ENCODE results near the gene ZNF808.
"Not testable (repeated sequence)": the region's sequence is repeated elsewhere in the genome, so short reads cannot be mapped to it uniquely, and the experiment has no call there.

The ZNF808 gene

GRCh38 chr19:52535771-52536447, 8.4 kb downstream of the ZNF808 start:
- DNase-seq (ENCODE audit: low spot score): peak; percentile 89

DNA sequence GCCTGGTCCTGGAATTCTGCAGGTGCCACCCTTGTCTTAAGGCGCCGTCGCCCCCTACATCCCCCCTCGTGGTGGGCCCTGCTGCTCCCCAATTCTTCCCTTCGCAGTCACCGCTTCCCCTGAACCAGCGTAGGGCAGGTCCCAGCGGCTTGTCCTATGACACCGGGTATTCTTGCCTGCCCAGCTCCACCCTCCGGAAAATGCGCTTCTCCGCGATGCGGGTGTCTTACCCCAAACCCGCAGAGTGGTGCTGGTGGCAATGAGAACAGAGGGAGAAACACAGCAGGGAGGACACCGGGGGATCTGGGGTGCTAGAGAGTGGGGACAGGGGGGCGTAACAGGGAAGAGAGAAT, 9.0 kb downstream of the ZNF808 start:
- DNase-seq (ENCODE audit: low spot score): no peak

DNA sequence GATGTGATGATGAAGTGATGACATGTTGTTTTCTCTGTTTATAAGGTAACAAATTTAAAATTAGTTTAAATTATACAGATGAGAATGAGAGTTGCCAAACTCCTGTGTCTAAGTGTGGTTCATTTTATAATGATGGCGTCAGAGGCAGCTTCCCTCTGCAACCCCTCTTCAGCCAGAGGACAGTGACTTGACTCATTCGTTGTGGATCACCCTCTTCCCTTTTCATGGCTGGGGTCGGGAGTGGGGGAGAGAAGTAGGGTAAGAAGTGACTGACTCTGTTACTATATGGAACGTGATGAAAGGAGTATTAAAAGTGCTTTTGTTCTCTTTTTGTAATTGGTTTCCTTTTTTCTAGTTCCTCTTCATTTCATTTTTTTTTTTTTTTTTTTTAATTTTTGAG, 11.3 kb downstream of the ZNF808 start:
- DNase-seq (ENCODE audit: low spot score): not testable (repeated sequence)

- DNase-seq (ENCODE audit: low spot score): not testable (repeated sequence)
These were observed 13.7 kb downstream of the ZNF808 start for GRCh38 chr19:52541176-52541575.

- DNase-seq (ENCODE audit: low spot score): no peak
These were observed 14.1 kb downstream of the ZNF808 start for GRCh38 chr19:52541608-52542007.

- DNase-seq (ENCODE audit: low spot score): not testable (repeated sequence)
These were observed 15.1 kb downstream of the ZNF808 start for GRCh38 chr19:52542541-52542940.

DNA sequence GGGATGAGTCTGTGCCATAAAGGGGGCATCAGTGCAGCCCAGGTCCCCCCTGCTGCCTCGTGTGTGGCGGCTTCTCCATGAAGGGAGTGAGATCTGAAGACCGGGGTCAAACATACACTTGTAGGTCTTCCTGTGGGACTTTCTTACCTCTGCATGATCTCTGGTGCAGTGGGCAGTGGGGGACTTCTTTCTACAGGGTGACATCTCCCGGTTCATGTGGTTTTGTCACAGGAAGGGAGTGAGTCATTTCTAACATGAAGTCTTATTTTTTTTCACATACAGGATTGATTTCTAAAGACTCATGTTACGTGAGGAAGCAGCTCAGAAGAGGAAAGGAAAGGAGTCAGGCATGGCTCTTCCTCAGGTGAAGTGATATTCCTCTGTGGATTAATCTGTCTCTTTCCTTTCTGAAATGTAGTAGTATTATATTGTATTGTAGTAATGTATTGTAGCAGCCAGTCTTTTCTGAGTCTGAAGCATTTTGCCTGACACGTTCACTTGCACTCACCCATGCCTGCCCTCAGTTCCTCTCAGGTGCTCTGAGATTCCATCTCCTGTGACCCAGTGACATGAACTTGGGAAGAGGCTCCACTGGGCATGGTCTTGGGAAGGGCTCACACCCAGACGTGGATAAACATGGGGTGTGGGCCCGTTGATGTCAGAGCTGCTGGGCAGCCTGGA, 15.7 kb downstream of the ZNF808 start:
- no peak for DNase-seq (ENCODE audit: low spot score)

DNA sequence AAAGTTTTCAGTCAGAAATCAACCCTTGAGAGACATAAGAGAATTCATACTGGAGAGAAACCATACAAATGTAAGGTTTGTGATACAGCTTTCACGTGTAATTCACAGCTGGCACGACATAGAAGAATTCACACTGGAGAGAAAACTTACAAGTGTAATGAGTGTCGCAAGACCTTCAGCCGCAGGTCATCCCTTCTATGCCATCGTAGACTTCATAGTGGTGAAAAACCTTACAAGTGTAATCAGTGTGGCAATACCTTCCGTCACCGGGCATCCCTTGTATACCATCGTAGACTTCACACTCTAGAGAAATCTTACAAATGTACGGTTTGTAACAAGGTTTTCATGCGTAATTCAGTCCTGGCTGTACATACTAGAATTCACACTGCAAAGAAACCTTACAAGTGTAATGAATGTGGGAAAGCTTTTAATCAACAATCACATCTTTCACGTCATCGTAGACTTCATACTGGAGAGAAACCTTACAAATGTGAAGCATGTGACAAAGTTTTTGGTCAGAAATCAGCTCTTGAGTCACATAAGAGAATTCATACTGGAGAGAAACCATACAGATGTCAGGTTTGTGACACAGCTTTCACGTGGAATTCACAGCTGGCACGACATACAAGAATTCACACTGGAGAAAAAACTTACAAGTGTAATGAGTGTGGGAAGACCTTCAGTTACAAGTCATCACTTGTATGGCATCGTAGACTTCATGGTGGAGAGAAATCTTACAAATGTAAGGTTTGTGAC, 26.9 kb downstream of the ZNF808 start:
- DNase-seq (ENCODE audit: low spot score): no peak

DNA sequence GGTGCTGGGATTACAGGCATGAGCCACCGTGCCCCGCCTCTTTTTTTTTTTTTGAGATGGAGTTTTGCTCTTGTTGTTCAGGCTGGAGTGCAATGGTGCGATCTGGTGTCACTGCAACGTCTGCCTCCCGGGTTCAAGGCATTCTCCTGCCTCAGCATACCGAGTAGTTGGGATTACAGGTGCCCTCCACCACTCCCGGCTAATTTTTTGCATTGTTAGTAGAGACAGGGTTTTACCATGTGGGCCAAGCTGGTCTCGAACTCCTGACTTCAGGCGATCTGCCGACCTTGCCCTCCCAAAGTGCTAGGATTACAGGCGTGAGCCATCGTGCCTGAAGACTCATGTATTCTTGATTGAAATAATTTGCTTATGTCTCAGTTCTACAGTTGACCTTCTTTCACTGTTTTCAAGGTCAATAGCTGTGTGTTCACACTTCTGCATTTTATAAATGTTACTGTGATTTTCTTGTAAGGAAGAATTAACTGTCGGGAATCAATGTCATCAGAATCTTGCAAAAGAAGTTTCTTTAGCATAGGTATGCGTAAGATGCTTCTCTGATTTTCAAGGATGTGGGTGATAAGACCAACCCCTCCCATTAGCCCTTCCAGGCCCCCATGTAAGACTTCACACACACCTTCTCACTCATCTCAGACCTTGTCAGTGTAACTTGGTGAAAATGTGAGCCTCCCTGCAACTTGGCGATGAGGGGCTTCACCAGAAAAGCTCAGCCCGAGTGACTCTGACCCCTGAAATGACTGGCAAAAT, 29.9 kb downstream of the ZNF808 start:
- no peak for DNase-seq (ENCODE audit: low spot score)

GRCh38 chr19:52558732-52559445, 31.4 kb downstream of the ZNF808 start:
- DNase-seq (ENCODE audit: low spot score): not testable (repeated sequence)

DNA sequence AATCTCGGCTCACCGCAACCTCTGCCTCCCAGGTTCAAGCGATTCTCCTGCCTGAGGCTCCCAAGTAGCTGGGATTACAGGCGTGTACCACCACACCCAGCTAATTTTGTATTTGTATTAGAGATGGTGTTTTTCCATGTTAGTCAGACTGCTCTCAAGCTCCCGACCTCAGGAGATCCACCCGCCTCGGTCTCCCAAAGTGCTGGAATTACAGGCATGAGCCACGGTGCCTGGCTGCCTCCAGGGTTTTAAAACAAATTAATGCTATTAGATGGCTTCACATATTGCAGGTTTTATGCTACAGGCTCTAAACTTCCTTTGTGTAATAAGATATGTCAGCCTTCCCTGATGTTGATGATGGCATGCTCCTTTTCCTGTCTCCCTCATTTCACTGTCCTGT, 34.1 kb downstream of the ZNF808 start:
- DNase-seq (ENCODE audit: low spot score): not testable (repeated sequence)

DNA sequence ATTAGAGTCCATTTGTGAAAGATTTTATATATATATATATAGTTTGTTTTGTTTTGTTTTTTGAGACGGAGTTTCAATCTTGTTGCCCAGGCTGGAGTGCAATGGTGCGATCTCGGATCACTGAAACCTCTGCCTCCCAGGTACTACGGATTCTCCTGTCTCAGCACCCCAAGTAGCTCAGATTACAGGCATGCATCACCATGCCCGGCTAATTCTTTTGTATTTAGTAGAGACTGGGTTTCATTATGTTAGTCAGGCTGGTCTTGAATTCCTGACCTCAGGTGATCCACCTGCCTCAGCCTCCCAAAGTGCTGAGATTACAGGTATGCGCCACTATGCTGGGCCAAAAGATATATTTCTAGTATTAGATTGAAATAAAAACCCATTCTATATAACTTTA, 38.7 kb downstream of the ZNF808 start:
- DNase-seq (ENCODE audit: low spot score): no peak

GRCh38 chr19:52566588-52566987, 39.1 kb downstream of the ZNF808 start:
- DNase-seq (ENCODE audit: low spot score): no peak

DNA sequence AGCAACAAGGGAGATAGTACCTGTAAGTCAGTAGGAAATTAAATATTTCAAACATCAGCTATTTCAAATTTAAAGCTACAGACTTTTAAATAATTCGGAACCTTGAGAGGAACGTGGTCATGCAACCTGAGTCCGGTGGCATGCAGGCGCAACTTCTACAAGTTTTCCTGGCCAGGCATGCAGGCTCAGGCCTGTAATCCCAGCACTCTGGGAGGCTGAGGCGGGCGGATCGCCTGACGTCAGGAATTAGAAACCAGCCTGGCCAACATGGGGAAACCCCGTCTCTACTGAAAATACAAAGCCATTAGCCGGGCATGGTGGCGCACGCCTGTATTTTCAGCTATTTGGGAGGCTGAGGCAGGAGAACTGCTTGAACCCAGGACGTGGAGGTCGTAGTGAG, 40.5 kb downstream of the ZNF808 start:
- DNase-seq (ENCODE audit: low spot score): no peak

- peak; percentile 11 for DNase-seq (ENCODE audit: low spot score)
These were observed 42.2 kb downstream of the ZNF808 start for GRCh38 chr19:52569638-52569999.

GRCh38 chr19:52570000-52570861, 42.8 kb downstream of the ZNF808 start, which contains the start of gene ZNF701:
TSS of gene ZNF701 (plus strand) at chr19:52570287. CDS start at chr19:52574148, 3,861 bp downstream.
- DNase-seq (ENCODE audit: low spot score): peak; percentile 94

- DNase-seq (ENCODE audit: low spot score): no peak
These were observed 57.4 kb downstream of the ZNF808 start for GRCh38 chr19:52584736-52585440.

GRCh38 chr19:52585604-52586003, 58.1 kb downstream of the ZNF808 start:
- DNase-seq (ENCODE audit: low spot score): no peak

DNA sequence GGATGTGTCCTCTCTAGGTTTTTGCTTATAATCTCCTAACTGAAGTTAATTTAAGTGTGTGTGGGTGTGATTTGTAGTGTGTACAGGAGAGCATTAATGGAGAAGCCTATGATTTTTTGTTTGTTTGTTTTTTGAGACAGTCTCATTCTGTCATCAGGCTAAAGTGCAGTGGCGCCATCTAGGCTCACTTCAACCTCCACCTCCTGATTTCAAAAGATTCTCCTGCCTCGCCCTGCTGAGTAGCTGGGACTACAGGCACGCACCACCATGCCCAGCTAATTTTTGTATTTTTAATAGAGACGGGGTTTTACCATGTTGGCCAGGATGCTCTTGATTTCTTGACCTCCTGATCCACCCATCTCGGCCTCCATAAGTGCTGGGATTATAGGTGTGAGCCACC, 63.3 kb downstream of the ZNF808 start:
- peak; percentile 17 for DNase-seq (ENCODE audit: low spot score)

- peak; percentile 52 for DNase-seq (ENCODE audit: low spot score)
These were observed 64.8 kb downstream of the ZNF808 start for GRCh38 chr19:52592301-52592700.

All from NAMALWA (cell line).